ENCODE data around the gene RASA2. TPM values are rescaled to one million over a fixed set of nuclear protein-coding genes. Genes with fewer than 3 reads are reported as not detected.

Gene RASA2
- total and polyA plus RNA-seq, 2 of the 4 experiments (the other 2 are of a cell fraction): 6.1 to 14.0 TPM

DNA sequence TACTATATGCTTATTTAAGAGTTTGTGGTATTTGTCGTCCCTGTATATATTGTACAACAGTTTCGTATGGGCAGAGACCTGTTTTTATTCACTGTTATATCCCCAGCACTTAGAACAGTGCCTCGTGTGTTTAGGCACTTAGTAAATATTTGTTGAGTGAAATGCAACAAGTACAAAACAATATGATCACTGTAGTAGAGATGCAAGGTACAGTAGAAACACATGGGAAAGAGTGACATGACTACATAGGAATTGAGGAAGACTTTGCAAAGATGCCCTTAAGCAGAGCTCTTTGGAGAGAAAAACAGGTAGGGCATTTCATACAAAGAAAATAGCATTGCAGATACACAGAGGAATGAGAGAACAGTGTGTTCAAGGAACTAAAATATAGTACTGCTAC is 18.3 kb downstream of the RASA2 start:
- in situ Hi-C loops (cut with MboI; ENCODE audit: low sequenced_read_pairs): no loop called here

More for the DNA sequence above, 18.3 kb downstream of the RASA2 start:
- H3K36me3 ChIP-seq (ENCODE audit: control insufficient read depth, insufficient read depth, low read length): peaks cover 1% of the 10 kb centered on the region; the same call in 1 of the 2 replicates
- no peak overlapping the region for H3K18ac ChIP-seq (ENCODE audit: low read depth, low read length)
- no peak for DNase-seq
- no peak overlapping the region for H3K9ac ChIP-seq (ENCODE audit: low read depth, low read length)
- CTCF ChIA-PET: interaction anchor here (0.6 kb wide), 1 partner anchor 14 kb away, joined by 3 read pairs; no protein-coding TSS in a partner anchor
- H3K4ac ChIP-seq (ENCODE audit: low read depth, low read length): no peak overlapping the region
- no peaks in the 10 kb centered on the region for H3K4me1 ChIP-seq (ENCODE audit: control insufficient read depth, insufficient read depth, low read length)
- H3K79me1 ChIP-seq (ENCODE audit: low read depth in 1 of 2, low read length in 2 of 2): peaks cover 22 to 55% of the 10 kb centered on the region in 2 experiments
- H4K8ac ChIP-seq (ENCODE audit: low read depth in 2 of 2, low read length in 2 of 2): no peak overlapping the region
- H4K91ac ChIP-seq (ENCODE audit: insufficient read depth, low read depth, low read length): no peak overlapping the region
- WGBS, 2 experiments (ENCODE audit: extremely low coverage in 2 of 2, insufficient read length in 1 of 2): no CpG with 5 or more reads among the region's 3 CpGs
- no peak for ATAC-seq (ENCODE audit: low read depth)
- H3K56ac ChIP-seq (ENCODE audit: extremely low read depth, insufficient read depth, low read length): no peak overlapping the region
- no peak overlapping the region for H3K27ac ChIP-seq (ENCODE audit: insufficient read depth, low read length)
- dilution Hi-C loops (cut with HindIII; ENCODE audit: low sequenced_read_pairs, unreplicated experiment) (no loop called here), intact Hi-C loops (cut with micrococcal nuclease) (no loop called here)
- H2BK5ac ChIP-seq (ENCODE audit: low read depth, low read length, poor library complexity, severe bottlenecking): no peak overlapping the region
- H2AFZ ChIP-seq (replicated peaks; ENCODE audit: low read length, poor library complexity): no peak overlapping the region
- H2AK9ac ChIP-seq (replicated peaks; ENCODE audit: low read depth, low read length, poor library complexity): no peak overlapping the region
- H3K14ac ChIP-seq (replicated peaks; ENCODE audit: low read depth, low read length): no peak overlapping the region
- BruUV-seq (replicated peaks): no TSS peak
- no peak overlapping the region for H2BK15ac ChIP-seq (ENCODE audit: low read depth, low read length)
- no peak overlapping the region for H3K23ac ChIP-seq (ENCODE audit: low read depth, low read length)
- H4K20me1 ChIP-seq (ENCODE audit: insufficient read depth, low read length): peaks cover 22% of the 10 kb centered on the region
- H2BK120ac ChIP-seq (ENCODE audit: low read depth, low read length): no peak overlapping the region
- no peak overlapping the region for H2AK5ac ChIP-seq (ENCODE audit: low read depth, low read length)
- no peaks in the 10 kb centered on the region for H3K27me3 ChIP-seq (ENCODE audit: control insufficient read depth, insufficient read depth, low read length)
- H3K9me1 ChIP-seq (ENCODE audit: insufficient read depth, low read length): no peaks in the 10 kb centered on the region
- no peak for TF ChIP-seq MXI1 (IDR thresholded peaks at IDR 0.05; ENCODE audit: borderline replicate concordance, low read depth, low read length)
- no peak for TF ChIP-seq MAZ (IDR thresholded peaks at IDR 0.05; ENCODE audit: borderline replicate concordance, low read depth, low read length)
- TF ChIP-seq SMC3 (IDR thresholded peaks at IDR 0.05; ENCODE audit: low read depth, low read length): no peak
- no peak overlapping the region for H2BK20ac ChIP-seq (ENCODE audit: low read depth, low read length)
- no peak overlapping the region for H3K4me3 ChIP-seq (ENCODE audit: insufficient read depth, low read depth, low read length)
- POLR2A ChIA-PET (ENCODE audit: unreplicated experiment): no interaction called here
- H4K5ac ChIP-seq (ENCODE audit: low read depth, low read length): no peak overlapping the region
- H3K4me2 ChIP-seq (ENCODE audit: low read depth, low read length): no peak overlapping the region
- no peaks in the 10 kb centered on the region for H3K9me3 ChIP-seq (ENCODE audit: control insufficient read depth, insufficient read depth, low read length)
